LNCAP (cell line): Measurements from ENCODE around the gene PPP1R27.

Source experiments
- CTCF ChIP-seq: fragments of 450-650 bp; IDR thresholded peaks from 2 replicates; pipeline ENCODE4 v1.5.1; 2017; ENCODE audit warnings: mild to moderate bottlenecking

PPP1R27 gene

GRCh38 chr17:81834831-81835267, at the start of gene PPP1R27:
TSS of gene PPP1R27 (minus strand) at chr17:81835050. CDS start at chr17:81834953, 97 bp downstream.
- TF ChIP-seq CTCF: no peak

DNA sequence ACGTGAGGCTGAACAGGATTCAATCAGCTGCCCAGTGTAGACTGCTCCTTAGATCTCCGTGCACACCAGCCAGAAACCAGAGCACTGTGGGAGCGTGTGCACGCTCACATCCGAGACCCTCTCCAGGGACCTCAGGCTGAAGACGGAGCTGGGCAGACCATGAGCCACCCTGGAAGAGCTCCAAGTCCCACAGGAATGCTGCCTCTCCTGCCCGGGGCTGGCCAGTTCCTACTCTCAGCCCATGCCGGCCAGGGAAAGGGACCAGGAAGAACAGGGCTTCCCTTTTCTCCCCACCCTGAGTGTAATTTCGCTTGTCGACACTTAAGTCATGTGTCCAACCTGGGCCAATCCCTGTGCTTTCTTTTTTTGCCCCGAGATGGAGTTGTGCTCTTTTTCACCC, 49.7 kb upstream of the PPP1R27 start:
- no peak for TF ChIP-seq CTCF

DNA sequence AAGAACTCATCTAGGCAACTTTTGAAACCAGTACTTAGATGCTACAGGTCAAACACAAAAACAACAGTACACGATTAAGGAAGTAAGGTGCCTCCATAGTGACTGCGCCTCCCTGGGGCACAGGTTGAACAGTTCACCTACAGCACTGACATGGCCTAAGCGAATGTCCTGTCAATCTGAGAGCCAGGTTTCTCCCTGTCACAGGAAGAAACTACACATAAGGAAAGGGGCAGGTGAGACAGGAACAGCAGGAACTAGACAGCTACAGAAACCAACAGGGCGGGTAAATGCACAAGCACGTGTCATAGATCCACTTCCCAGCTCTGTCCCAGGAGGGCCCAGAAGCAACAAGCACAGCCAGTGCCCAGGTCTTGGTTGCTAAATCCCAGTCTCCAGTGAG, 44.3 kb upstream of the PPP1R27 start:
- no peak for TF ChIP-seq CTCF

GRCh38 chr17:81878294-81878693, 43.4 kb upstream of the PPP1R27 start:
- no peak for TF ChIP-seq CTCF

DNA sequence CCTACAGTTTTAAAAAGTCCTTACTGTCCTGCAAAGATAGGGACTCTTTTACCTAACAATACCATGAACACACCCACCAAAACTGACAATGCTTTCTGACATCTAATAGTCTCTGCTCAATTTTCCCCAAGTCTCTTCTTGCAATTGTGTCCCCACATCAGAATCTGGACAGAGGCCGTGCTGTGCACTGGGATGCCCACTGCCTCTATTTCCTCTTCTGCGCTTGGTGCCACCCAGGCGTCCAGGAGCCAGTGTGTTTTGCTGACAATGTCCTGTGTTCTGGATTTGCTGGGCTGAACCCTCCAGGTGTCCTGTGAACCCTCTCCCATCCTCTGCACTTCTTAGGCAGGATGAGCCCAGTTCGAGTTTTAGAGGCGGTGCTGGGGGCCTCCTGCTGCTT, 42.7 kb upstream of the PPP1R27 start:
- TF ChIP-seq CTCF: no peak

- TF ChIP-seq CTCF: peak; percentile 30; the same call in 1 of the 2 replicates
Measured at GRCh38 chr17:81871387-81872230, 36.8 kb upstream of the PPP1R27 start.

GRCh38 chr17:81870981-81871386, 36.1 kb upstream of the PPP1R27 start, which contains the start of gene ARHGDIA:
TSS of gene ARHGDIA (minus strand) at chr17:81871337. CDS start at chr17:81869930, 1,407 bp downstream.
- TF ChIP-seq CTCF: no peak
